A673 (cell line): ENCODE measurements around the gene MFSD6. TPM values are rescaled to one million over a fixed set of nuclear protein-coding genes. Genes with fewer than 3 reads are reported as not detected.

Experiments used
- BruUV-seq: library from RNA; stranded (reverse); fragments of 400-500 nt; replicated peaks from 2 replicates; lab custom pipeline; 2021; lab: Mats Ljungman, UMichigan
- CTCF ChIA-PET: fragments of 300-600 bp; sonication (Branson Sonifier 250); formaldehyde crosslinking; loops from one replicate; lab custom pipeline; 2022; ENCODE audit warnings: antibody characterized with exemption; lab: Charles Lee
- POLR2A ChIA-PET: fragments of 300-600 bp; sonication (Branson Sonifier 250); formaldehyde crosslinking; loops from one replicate; lab custom pipeline; 2022; ENCODE audit warnings: antibody characterized with exemption; ENCODE audit not compliant: low non-redundant PET; lab: Charles Lee
- DNase-seq: peaks from one replicate; pipeline ENCODE4 v3.0.0-alpha.2; 2015; ENCODE audit warnings: low spot score
- H3K27ac ChIP-seq: fragments of 200-600 bp; sonication (generic); 2 replicates; pipeline ENCODE4 v1.5.1; 2016; ENCODE audit warnings: mixed run types, low read depth, mild to moderate bottlenecking, mixed read lengths, antibody characterized with exemption, low read length; ENCODE audit not compliant: poor library complexity, severe bottlenecking
- H3K27me3 ChIP-seq: fragments of 200-600 bp; sonication (generic); replicated peaks from 2 replicates; pipeline ENCODE4 v1.6.1; 2017; ENCODE audit warnings: mixed run types, low read depth, mild to moderate bottlenecking, mixed read lengths, antibody characterized with exemption, low read length; ENCODE audit not compliant: insufficient read depth, poor library complexity
- H3K36me3 ChIP-seq: fragments of 200-600 bp; sonication (generic); 2 replicates; pipeline ENCODE4 v1.6.1; 2016; ENCODE audit warnings: mixed run types, mild to moderate bottlenecking, mixed read lengths, antibody characterized with exemption, low read length; ENCODE audit not compliant: insufficient read depth, poor library complexity, severe bottlenecking
- H3K4me1 ChIP-seq: fragments of 200-600 bp; sonication (generic); 2 replicates; pipeline ENCODE4 v1.6.1; 2017; ENCODE audit warnings: mixed run types, mild to moderate bottlenecking, mixed read lengths, antibody characterized with exemption, low read length; ENCODE audit not compliant: insufficient read depth, poor library complexity, severe bottlenecking
- H3K4me3 ChIP-seq: fragments of 200-600 bp; sonication (generic); 2 replicates; pipeline ENCODE4 v1.5.1; 2016; ENCODE audit warnings: low read depth, mixed run types, mild to moderate bottlenecking, mixed read lengths, low read length; ENCODE audit not compliant: poor library complexity, severe bottlenecking
- H3K9me3 ChIP-seq: fragments of 200-600 bp; sonication (generic); 2 replicates; pipeline ENCODE4 v1.6.1; 2016; ENCODE audit warnings: mixed run types, low read depth, mild to moderate bottlenecking, mixed read lengths, antibody characterized with exemption, low read length; ENCODE audit not compliant: poor library complexity, severe bottlenecking
- CTCF ChIP-seq: fragments of 300-800, 200-600 bp; sonication (generic); conservative IDR thresholded peaks from 2 replicates; pipeline ENCODE4 v1.5.1; 2017; ENCODE audit warnings: low read depth, mild to moderate bottlenecking, antibody characterized with exemption, low read length, moderate library complexity, mixed read lengths
- EZH2 ChIP-seq: fragments of 200-600 bp; sonication (generic); IDR thresholded peaks from 2 replicates; pipeline ENCODE4 v1.6.1; 2017; ENCODE audit warnings: borderline replicate concordance, low read depth, mild to moderate bottlenecking, mixed read lengths, antibody characterized with exemption, low read length; ENCODE audit not compliant: poor library complexity, severe bottlenecking
- intact Hi-C: fragments of 100-400 bp; cut with micrococcal nuclease; formaldehyde crosslinking; loops from one replicate; pipeline ENCODE4 v1.10.0; 2022; ENCODE audit not compliant: unreplicated experiment
- total RNA-seq: library from RNA; stranded (reverse); gene quantifications from 2 replicates; pipeline ENCODE4 v1.2.3, GENCODE V29; 2021

The MFSD6 gene
- total RNA-seq, 1 experiment from 2014 or later = 8.4 TPM

- Histone ChIP-seq H3K4me1 (no peaks in the 10 kb centered on the region), H3K9me3 (no peaks in the 10 kb centered on the region), H3K27me3 (no peaks in the 10 kb centered on the region), H3K27ac (no peak overlapping the region), H3K4me3 (no peak overlapping the region), H3K36me3 (no peaks in the 10 kb centered on the region)
- intact Hi-C loops = no loop called here
- CTCF ChIA-PET = no interaction called here
- TF ChIP-seq CTCF (no peak), EZH2 (no peak)
- POLR2A ChIA-PET = no interaction called here
- DNase-seq = no peak
- BruUV-seq = no TSS peak
Measured at GRCh38 chr2:190478572-190479195, 70.5 kb downstream of the MFSD6 start.

- DNase-seq = no peak
- intact Hi-C loops = no loop called here
- no peaks in the 10 kb centered on the region for H3K4me1 ChIP-seq
- no peaks in the 10 kb centered on the region for H3K9me3 ChIP-seq
- H3K36me3 ChIP-seq = no peaks in the 10 kb centered on the region
- no peak overlapping the region for H3K27ac ChIP-seq
- ChIA-PET CTCF (no interaction called here), POLR2A (no interaction called here)
- no TSS peak for BruUV-seq
- no peak overlapping the region for H3K4me3 ChIP-seq
- TF ChIP-seq CTCF (no peak), EZH2 (no peak)
- no peaks in the 10 kb centered on the region for H3K27me3 ChIP-seq
Measured at GRCh38 chr2:190481339-190481738, 73.2 kb downstream of the MFSD6 start.

- no peak for TF ChIP-seq EZH2
- no peak for TF ChIP-seq CTCF
- CTCF ChIA-PET = no interaction called here
- POLR2A ChIA-PET = no interaction called here
- no peaks in the 10 kb centered on the region for H3K9me3 ChIP-seq
- no peak overlapping the region for H3K4me3 ChIP-seq
- intact Hi-C loops = no loop called here
- BruUV-seq = no TSS peak
- H3K36me3 ChIP-seq = no peaks in the 10 kb centered on the region
- no peak overlapping the region for H3K27ac ChIP-seq
- no peaks in the 10 kb centered on the region for H3K4me1 ChIP-seq
- no peak for DNase-seq
- H3K27me3 ChIP-seq = no peaks in the 10 kb centered on the region
Measured at GRCh38 chr2:190482451-190482850, 74.3 kb downstream of the MFSD6 start.
